Neural cell (in vitro differentiated cells): ENCODE measurements around the gene TBC1D8.

ENCODE experiments used
- CTCF ChIP-seq: fragments of 450-650 bp; IDR thresholded peaks from 2 replicates; pipeline ENCODE4 v1.5.1; 2014; ENCODE audit warnings: antibody characterized with exemption, mild to moderate bottlenecking, moderate library complexity; ENCODE audit not compliant: poor library complexity, severe bottlenecking
- EP300 ChIP-seq: fragments of 450-650 bp; conservative IDR thresholded peaks from 2 replicates; pipeline ENCODE4 v1.6.1; 2014; ENCODE audit warnings: antibody characterized with exemption, mild to moderate bottlenecking, moderate library complexity; ENCODE audit not compliant: poor library complexity, severe bottlenecking
- EZH2 ChIP-seq: fragments of 200-600, 300-800 bp; shearing (Covaris generic), sonication (generic); IDR thresholded peaks from 2 replicates; pipeline ENCODE4 v1.6.1; 2014; ENCODE audit warnings: antibody characterized with exemption, low read length, borderline replicate concordance, mild to moderate bottlenecking; ENCODE audit not compliant: insufficient read depth, poor library complexity, severe bottlenecking
- POLR2AphosphoS5 ChIP-seq: IDR thresholded peaks from 2 replicates; pipeline ENCODE4 v1.6.1; 2012
- RAD21 ChIP-seq: fragments of 450-650 bp; conservative IDR thresholded peaks from 2 replicates; pipeline ENCODE4 v1.6.1; 2014; ENCODE audit warnings: antibody characterized with exemption, mild to moderate bottlenecking, moderate library complexity
- TAF1 ChIP-seq: IDR thresholded peaks from 2 replicates; pipeline ENCODE4 v1.6.1; 2012; ENCODE audit warnings: low read depth

- TF ChIP-seq CTCF (no peak), EZH2 (no peak), EP300 (no peak), RAD21 (no peak), TAF1 (no peak), POLR2AphosphoS5 (no peak)
Measured at GRCh38 chr2:101161658-101162057, 10.5 kb upstream of the TBC1D8 start.
